Skeletal muscle tissue (tissue), 4 donors: ENCODE data around the gene ACSL3. TPM values are rescaled to one million over a fixed set of nuclear protein-coding genes. Genes with fewer than 3 reads are reported as not detected.

Experiments
- H3K27ac ChIP-seq: one replicate; pipeline ENCODE4 v1.7.0; 2013; ENCODE audit warnings: mild to moderate bottlenecking, low read depth, low read length, inconsistent platforms
- H3K27me3 ChIP-seq, 3 donors: one replicate each; pipeline ENCODE4 v1.7.0; 2013; ENCODE audit warnings: low read length in 3 of 3; ENCODE audit not compliant: control insufficient read depth in 3 of 3, insufficient read depth in 3 of 3
- H3K36me3 ChIP-seq, 3 donors: one replicate each; pipeline ENCODE4 v1.7.0; 2013; ENCODE audit warnings: low read length in 3 of 3; ENCODE audit not compliant: control insufficient read depth in 3 of 3, insufficient read depth in 3 of 3
- H3K4me1 ChIP-seq, 3 donors: one replicate each; pipeline ENCODE4 v1.7.0; 2013; ENCODE audit warnings: low read length in 3 of 3, mild to moderate bottlenecking in 3 of 3; ENCODE audit not compliant: control insufficient read depth in 3 of 3, insufficient read depth in 3 of 3
- H3K4me3 ChIP-seq, 3 donors: one replicate each; pipeline ENCODE4 v1.7.0; 2013; ENCODE audit warnings: low read length in 3 of 3
- H3K9ac ChIP-seq, 3 donors: one replicate each; pipeline ENCODE4 v1.7.0; 2013; ENCODE audit warnings: low read length in 3 of 3, mild to moderate bottlenecking in 3 of 3, moderate library complexity in 2 of 3, low read depth in 1 of 3
- H3K9me3 ChIP-seq, 3 donors: one replicate each; pipeline ENCODE4 v1.7.0; 2013; ENCODE audit warnings: low read length in 3 of 3; ENCODE audit not compliant: control insufficient read depth in 3 of 3
- total RNA-seq: library from RNA; depleted of rRNA; stranded (reverse); fragments of >200 nt; gene quantifications from one replicate; pipeline ENCODE4 v1.2.3, GENCODE V29; 2014
- donor health status: Osteomylitis.

ACSL3 gene
- total RNA-seq, 1 donor from 2014 or later, result 85.6 TPM

GRCh38 chr2:222851956-222852617, 8.7 kb upstream of the ACSL3 start:
- H3K27ac ChIP-seq, result no peak overlapping the region
- no peaks in the 10 kb centered on the region for H3K36me3 ChIP-seq
- no peak overlapping the region for H3K4me3 ChIP-seq
- no peaks in the 10 kb centered on the region for H3K4me1 ChIP-seq
- H3K9me3 ChIP-seq, result no peaks in the 10 kb centered on the region
- H3K27me3 ChIP-seq, result no peaks in the 10 kb centered on the region
- no peak overlapping the region for H3K9ac ChIP-seq

DNA sequence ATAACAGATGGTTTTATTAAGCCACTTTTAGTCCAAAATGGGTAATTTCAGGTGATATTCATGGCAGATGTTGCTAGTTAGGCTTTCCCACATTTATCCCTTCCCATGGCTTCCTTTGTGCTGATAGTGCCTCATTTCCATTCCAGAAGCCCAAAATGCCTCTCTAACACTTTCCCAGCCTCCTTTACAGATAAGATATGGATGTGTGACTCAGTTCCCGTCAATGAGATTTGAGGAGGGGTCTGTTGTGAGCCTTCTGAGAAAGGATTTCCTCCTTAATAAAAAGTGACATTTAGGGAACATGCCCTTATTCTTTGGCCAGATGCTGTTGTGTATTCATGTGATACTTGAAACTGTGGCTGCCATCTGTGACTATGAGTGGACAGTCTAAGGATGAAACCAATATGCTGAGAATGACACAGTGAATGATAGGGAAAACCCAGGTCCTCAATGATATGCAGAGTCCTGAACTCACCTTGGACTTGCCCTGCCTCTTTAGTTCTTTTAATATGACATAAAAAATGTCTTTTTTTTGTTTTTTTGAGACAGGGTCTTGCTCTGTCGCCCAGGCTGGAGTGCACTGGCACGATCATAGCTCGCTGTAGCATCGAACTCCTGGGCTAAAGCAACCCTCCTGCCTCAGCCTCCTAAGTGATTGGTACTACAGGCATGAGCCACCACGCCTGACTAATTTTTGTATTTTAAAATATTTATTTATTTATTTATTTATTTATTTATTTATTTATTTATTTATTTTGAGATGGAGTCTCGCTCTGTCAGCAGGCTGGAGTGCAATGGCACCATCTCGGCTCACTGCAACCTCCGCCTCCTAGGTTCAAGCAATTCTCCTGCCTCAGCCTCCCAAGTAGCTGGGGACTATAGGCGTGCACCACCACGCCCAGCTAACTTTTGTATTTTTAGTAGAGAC, 5.8 kb upstream of the ACSL3 start:
- no peaks in the 10 kb centered on the region for H3K9me3 ChIP-seq
- H3K27me3 ChIP-seq, result no peaks in the 10 kb centered on the region
- peaks cover 4 to 5% (median 4%) of the 10 kb centered on the region in 3 donors for H3K4me1 ChIP-seq
- no peak overlapping the region for H3K4me3 ChIP-seq
- H3K27ac ChIP-seq, result no peak overlapping the region
- H3K9ac ChIP-seq, result no peak overlapping the region
- H3K36me3 ChIP-seq, result no peaks in the 10 kb centered on the region

GRCh38 chr2:222859786-222860612, 837 bp upstream of the ACSL3 start:
- H3K9me3 ChIP-seq, result no peaks in the 10 kb centered on the region
- peaks cover 25 to 36% (median 34%) of the 10 kb centered on the region in 3 donors for H3K4me1 ChIP-seq
- H3K4me3 ChIP-seq, result peak overlapping the region; percentile 30 to 70 (median 34)
- H3K27me3 ChIP-seq, result no peaks in the 10 kb centered on the region
- H3K27ac ChIP-seq, result peak overlapping the region; percentile 90
- H3K36me3 ChIP-seq, result no peaks in the 10 kb centered on the region
- peak overlapping the region; percentile 25 to 48 (median 28) for H3K9ac ChIP-seq

- H3K27me3 ChIP-seq, result no peaks in the 10 kb centered on the region
- peak overlapping the region; percentile 89 to 95 (median 94) for H3K4me3 ChIP-seq
- peak overlapping the region; percentile 90 for H3K27ac ChIP-seq
- peaks cover 25 to 39% (median 39%) of the 10 kb centered on the region in 3 donors for H3K4me1 ChIP-seq
- H3K9me3 ChIP-seq, result no peaks in the 10 kb centered on the region
- H3K9ac ChIP-seq, result peak overlapping the region; percentile 92 to 94 (median 93)
- no peaks in the 10 kb centered on the region for H3K36me3 ChIP-seq
Measured at GRCh38 chr2:222861411-222862105, 722 bp downstream of the ACSL3 start.

DNA sequence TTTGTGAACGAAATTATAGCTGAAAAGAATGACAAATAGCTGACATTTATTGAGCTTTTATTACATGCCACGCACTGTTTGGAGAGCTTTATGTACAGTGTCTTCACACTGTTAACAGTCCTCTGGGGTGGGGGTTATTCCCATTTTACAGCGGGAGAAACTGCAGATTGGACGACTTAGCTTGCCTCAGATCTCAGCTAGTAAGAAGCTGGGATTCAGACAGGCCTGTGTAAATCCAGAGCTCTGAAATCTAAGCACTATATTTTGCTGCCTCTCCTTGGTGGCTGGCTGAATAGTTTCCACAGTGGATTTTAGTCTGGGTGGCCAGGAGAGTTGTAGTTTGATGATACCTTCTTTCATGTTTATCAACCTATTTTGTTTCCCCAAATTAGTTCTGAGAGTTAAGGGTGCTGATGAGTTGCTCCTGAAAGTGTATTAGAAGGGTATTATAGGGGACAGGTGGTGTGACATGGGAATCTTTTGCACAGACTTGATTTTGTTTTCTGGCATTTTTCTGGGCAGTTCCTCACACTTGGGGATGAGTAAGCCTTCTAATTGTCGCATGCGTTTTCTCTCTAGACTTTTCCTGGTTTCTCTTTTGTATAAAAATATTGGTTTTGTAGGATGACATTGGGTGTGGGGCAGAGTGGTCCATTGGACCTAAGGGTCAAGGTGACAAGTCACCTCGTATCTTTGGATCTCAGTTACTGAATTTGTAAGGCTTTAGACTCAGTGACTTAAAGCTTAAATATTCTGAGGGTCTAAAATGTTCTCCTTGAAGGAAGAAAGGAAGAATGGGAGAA, 1.5 kb downstream of the ACSL3 start:
- Histone ChIP-seq H3K9ac (peak overlapping the region; percentile 92 to 94 (median 93)), H3K36me3 (no peaks in the 10 kb centered on the region), H3K4me3 (peak overlapping the region; percentile 89 to 95 (median 94)), H3K4me1 (peaks cover 25 to 39% (median 39%) of the 10 kb centered on the region in 3 donors), H3K27me3 (no peaks in the 10 kb centered on the region), H3K9me3 (no peaks in the 10 kb centered on the region), H3K27ac (peak overlapping the region; percentile 90)

DNA sequence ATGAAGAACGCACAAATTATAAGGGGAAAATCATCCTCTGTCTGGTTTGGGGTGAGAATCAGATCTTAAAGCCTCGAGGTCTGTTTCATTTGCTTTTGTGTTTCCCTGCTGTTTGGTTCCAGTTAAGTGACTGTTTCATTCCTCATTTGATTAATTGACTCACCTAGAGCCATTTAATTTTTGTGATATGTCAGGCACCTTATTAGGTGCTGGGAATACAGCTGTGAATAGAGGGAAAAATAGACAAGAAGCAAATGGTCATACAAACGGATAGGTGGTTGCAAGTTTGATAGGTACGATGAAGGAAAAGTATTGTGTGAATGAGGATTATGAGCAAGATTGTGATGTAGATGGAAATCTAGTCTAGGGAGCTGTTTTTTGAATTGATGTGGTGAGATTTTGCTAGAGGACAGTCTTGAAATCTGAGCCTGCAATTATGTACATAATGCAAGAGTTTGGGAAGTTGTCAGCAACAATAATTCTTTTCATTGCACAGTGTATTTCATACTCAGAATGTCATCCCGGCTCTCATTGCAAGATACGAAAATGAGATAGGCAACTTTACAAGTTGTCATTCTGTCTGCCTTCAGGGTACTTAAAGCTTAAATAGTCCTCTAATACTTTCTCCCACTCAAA, 2.2 kb downstream of the ACSL3 start:
- Histone ChIP-seq H3K9ac (peak overlapping the region in 2 of 3 donors; percentile 63 to 92), H3K27me3 (no peaks in the 10 kb centered on the region), H3K9me3 (no peaks in the 10 kb centered on the region), H3K36me3 (no peaks in the 10 kb centered on the region), H3K4me1 (peaks cover 25 to 43% (median 42%) of the 10 kb centered on the region in 3 donors), H3K27ac (peak overlapping the region; percentile 3), H3K4me3 (peak overlapping the region; percentile 89 to 95 (median 94))

GRCh38 chr2:222864296-222864695, 3.5 kb downstream of the ACSL3 start:
- Histone ChIP-seq H3K4me3 (peak overlapping the region in 2 of 3 donors; percentile 13 to 23), H3K9me3 (no peaks in the 10 kb centered on the region), H3K36me3 (no peaks in the 10 kb centered on the region), H3K4me1 (peaks cover 34 to 53% (median 46%) of the 10 kb centered on the region in 3 donors), H3K9ac (no peak overlapping the region), H3K27me3 (no peaks in the 10 kb centered on the region), H3K27ac (no peak overlapping the region)

GRCh38 chr2:222865301-222865700, 4.5 kb downstream of the ACSL3 start:
- no peak overlapping the region for H3K27ac ChIP-seq
- H3K9me3 ChIP-seq, result no peaks in the 10 kb centered on the region
- peaks cover 36 to 56% (median 49%) of the 10 kb centered on the region in 3 donors for H3K4me1 ChIP-seq
- H3K36me3 ChIP-seq, result no peaks in the 10 kb centered on the region
- no peaks in the 10 kb centered on the region for H3K27me3 ChIP-seq
- H3K4me3 ChIP-seq, result no peak overlapping the region
- H3K9ac ChIP-seq, result no peak overlapping the region
